Endothelial cell of umbilical vein (primary cell): Measurements from ENCODE around the gene SSR4. TPM values are rescaled to one million over a fixed set of nuclear protein-coding genes. Genes with fewer than 3 reads are reported as not detected.

Experiments used
- BruUV-seq: library from RNA; stranded (reverse); fragments of 400-500 nt; replicated peaks from 2 replicates; lab custom pipeline; 2021; lab: Mats Ljungman, UMichigan
- CTCF ChIA-PET: fragments of 300-600, 350-600 bp; sonication (Branson Sonifier 250); formaldehyde crosslinking; loops from one replicate; lab custom pipeline; 2021; ENCODE audit warnings: antibody characterized with exemption, inconsistent platforms; lab: Charles Lee
- POLR2A ChIA-PET: fragments of 300-600, 350-600 bp; sonication (Branson Sonifier 250); formaldehyde crosslinking; loops from one replicate; lab custom pipeline; 2021; ENCODE audit warnings: antibody characterized with exemption, inconsistent platforms; lab: Charles Lee
- DNase-seq: peaks from one replicate; pipeline ENCODE4 v3.0.0-alpha.2; 2011; ENCODE audit warnings: low read depth, low spot score
- FAIRE-seq: peaks from 2 replicates; lab custom pipeline; 2011; peaks lifted over from hg19 to GRCh38; lab: Jason Lieb, UNC
- H2AFZ ChIP-seq: 2 replicates; pipeline ENCODE4 v1.6.0; 2012; ENCODE audit warnings: low read depth, low read length, control low read depth, inconsistent platforms
- H3K27ac ChIP-seq: 2 replicates; pipeline ENCODE4 v1.5.1; 2011; ENCODE audit warnings: low read depth, mild to moderate bottlenecking, control low read depth, low read length, moderate library complexity; ENCODE audit not compliant: insufficient read depth
- H3K27me3 ChIP-seq, 2 experiments: 2 replicates each; pipeline versions ENCODE4 v1.6.0 to v1.6.1; 2011; ENCODE audit warnings: low read length in 2 of 2, mixed read lengths in 1 of 2; ENCODE audit not compliant: control insufficient read depth in 2 of 2, insufficient read depth in 2 of 2
- H3K36me3 ChIP-seq, 2 experiments: 2 replicates in 1 of 2; 3 replicates in 1 of 2; pipeline ENCODE4 v1.5.1; 2011; ENCODE audit warnings: low read length in 2 of 2, mild to moderate bottlenecking in 1 of 2, moderate library complexity in 1 of 2; ENCODE audit not compliant: control insufficient read depth in 2 of 2, insufficient read depth in 2 of 2; ENCODE audit errors: extremely low read depth in 1 of 2
- H3K4me1 ChIP-seq: 3 replicates; pipeline ENCODE4 v1.5.1; 2011; ENCODE audit warnings: mild to moderate bottlenecking, low read length; ENCODE audit not compliant: control insufficient read depth, insufficient read depth; ENCODE audit errors: extremely low read depth
- H3K4me2 ChIP-seq: 2 replicates; pipeline ENCODE4 v1.6.1; 2011; ENCODE audit warnings: low read length, control low read depth, mixed read lengths; ENCODE audit not compliant: insufficient read depth
- H3K4me3 ChIP-seq, 3 experiments: fragments of 200-600 bp in 1 of 3; sonication (generic), shearing (Covaris generic) in 1 of 3; replicated peaks in 1 of 3; 2 replicates each; pipeline ENCODE4 v1.5.1; 2011 to 2016; ENCODE audit warnings: control low read depth in 3 of 3, low read length in 3 of 3, mild to moderate bottlenecking in 2 of 3, inconsistent platforms in 1 of 3, low read depth in 1 of 3, moderate library complexity in 1 of 3; ENCODE audit not compliant: insufficient read depth in 1 of 3
- H3K79me2 ChIP-seq: 2 replicates; pipeline ENCODE4 v1.6.0; 2012; ENCODE audit warnings: low read length, inconsistent platforms; ENCODE audit not compliant: control insufficient read depth, insufficient read depth
- H3K9ac ChIP-seq: replicated peaks from 2 replicates; pipeline ENCODE3; 2011; ENCODE audit warnings: low read length, control low read depth; ENCODE audit not compliant: insufficient read depth; ENCODE audit errors: extremely low read depth
- H3K9me1 ChIP-seq: replicated peaks from 3 replicates; pipeline ENCODE4 v1.6.0; 2011; ENCODE audit warnings: mild to moderate bottlenecking, low read length; ENCODE audit not compliant: control insufficient read depth, insufficient read depth; ENCODE audit errors: extremely low read depth
- H3K9me3 ChIP-seq: replicated peaks from 2 replicates; pipeline ENCODE4 v1.5.1; 2012; ENCODE audit warnings: low read length, inconsistent platforms; ENCODE audit not compliant: control insufficient read depth, insufficient read depth
- H4K20me1 ChIP-seq: replicated peaks from 2 replicates; pipeline ENCODE3; 2011; ENCODE audit warnings: mild to moderate bottlenecking, low read length; ENCODE audit not compliant: control insufficient read depth, insufficient read depth; ENCODE audit errors: extremely low read depth
- EZH2 ChIP-seq: IDR thresholded peaks from 2 replicates; pipeline ENCODE4 v1.6.1; 2012; ENCODE audit warnings: borderline replicate concordance, low read depth, mild to moderate bottlenecking, moderate library complexity, low read length, inconsistent platforms; ENCODE audit not compliant: severe bottlenecking
- GATA2 ChIP-seq: IDR thresholded peaks from 2 replicates; pipeline ENCODE4 v1.7.0; 2011; ENCODE audit warnings: low read depth, mild to moderate bottlenecking, moderate library complexity, mixed read lengths, low read length; ENCODE audit not compliant: insufficient read length, insufficient read depth
- MYC ChIP-seq: IDR thresholded peaks from one replicate; pipeline ENCODE4 v1.6.1; 2011; ENCODE audit warnings: mild to moderate bottlenecking, low read depth, low read length
- POLR2A ChIP-seq: IDR thresholded peaks from 2 replicates; pipeline ENCODE4 v1.6.1; 2012; ENCODE audit warnings: low read depth, mild to moderate bottlenecking, control low read depth, low read length
- dilution Hi-C: fragments of 300-500 bp; cut with MboI; formaldehyde crosslinking; loops from one replicate; pipeline ENCODE4 v1.15.0; 2019; ENCODE audit warnings: low sequenced_read_pairs; ENCODE audit not compliant: extremely low pct_ligation_motif_present
- intact Hi-C: fragments of 100-400 bp; cut with micrococcal nuclease; formaldehyde crosslinking; loops from one replicate; pipeline ENCODE4 v1.10.0; 2022
- polyA plus RNA-seq, 4 experiments: library from polyadenylated mRNA; depleted of rRNA in 3 of 4; stranded (reverse) in 3 of 4; unstranded in 1 of 4; fragments of >200 nt; gene quantifications; 2 replicates each; pipeline versions ENCODE4 v1.2.1 to v1.2.3, GENCODE V29; 2011 to 2012; ENCODE audit warnings: missing spikeins in 1 of 4
- total RNA-seq: library from RNA; stranded (reverse); gene quantifications from 2 replicates; pipeline ENCODE4 v1.2.3, GENCODE V29; 2021
- TF ChIP-seq, protein P1 (sequence below), 2 donors: IDR thresholded peaks; 1 replicate in 1 of 2; 2 replicates in 1 of 2; pipeline ENCODE4 v1.5.1; 2011; ENCODE audit warnings: low read length in 2 of 2, mild to moderate bottlenecking in 2 of 2, moderate library complexity in 2 of 2, control low read depth in 1 of 2, inconsistent platforms in 1 of 2, low read depth in 1 of 2; ENCODE audit not compliant: insufficient read depth in 1 of 2; ENCODE audit errors: extremely low read depth in 1 of 2
- TF ChIP-seq, protein P2 (sequence below): IDR thresholded peaks from 2 replicates; pipeline ENCODE4 v1.6.1; 2011; ENCODE audit not compliant: insufficient read depth, insufficient read length

The SSR4 gene
- total and polyA plus RNA-seq, 2 donors (not counting 3 experiments of a cell fraction or from before 2014, with no cell fraction given) = 235 to 732 TPM

- FAIRE-seq = no peak
- H2AFZ ChIP-seq = no peak overlapping the region
- H3K9me1 ChIP-seq = no peaks in the 10 kb centered on the region
- H3K4me1 ChIP-seq = no peaks in the 10 kb centered on the region
- TF ChIP-seq MYC = no peak
- TF ChIP-seq EZH2 = no peak
- TF ChIP-seq, protein P1, sequence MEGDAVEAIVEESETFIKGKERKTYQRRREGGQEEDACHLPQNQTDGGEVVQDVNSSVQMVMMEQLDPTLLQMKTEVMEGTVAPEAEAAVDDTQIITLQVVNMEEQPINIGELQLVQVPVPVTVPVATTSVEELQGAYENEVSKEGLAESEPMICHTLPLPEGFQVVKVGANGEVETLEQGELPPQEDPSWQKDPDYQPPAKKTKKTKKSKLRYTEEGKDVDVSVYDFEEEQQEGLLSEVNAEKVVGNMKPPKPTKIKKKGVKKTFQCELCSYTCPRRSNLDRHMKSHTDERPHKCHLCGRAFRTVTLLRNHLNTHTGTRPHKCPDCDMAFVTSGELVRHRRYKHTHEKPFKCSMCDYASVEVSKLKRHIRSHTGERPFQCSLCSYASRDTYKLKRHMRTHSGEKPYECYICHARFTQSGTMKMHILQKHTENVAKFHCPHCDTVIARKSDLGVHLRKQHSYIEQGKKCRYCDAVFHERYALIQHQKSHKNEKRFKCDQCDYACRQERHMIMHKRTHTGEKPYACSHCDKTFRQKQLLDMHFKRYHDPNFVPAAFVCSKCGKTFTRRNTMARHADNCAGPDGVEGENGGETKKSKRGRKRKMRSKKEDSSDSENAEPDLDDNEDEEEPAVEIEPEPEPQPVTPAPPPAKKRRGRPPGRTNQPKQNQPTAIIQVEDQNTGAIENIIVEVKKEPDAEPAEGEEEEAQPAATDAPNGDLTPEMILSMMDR (IDR thresholded peaks at IDR 0.05; ENCODE audit: extremely low read depth in 1 of 2, insufficient read depth in 1 of 2, low read depth in 1 of 2, low read length in 2 of 2) = no peak
- TF ChIP-seq POLR2A = no peak
- TF ChIP-seq, protein P2, sequence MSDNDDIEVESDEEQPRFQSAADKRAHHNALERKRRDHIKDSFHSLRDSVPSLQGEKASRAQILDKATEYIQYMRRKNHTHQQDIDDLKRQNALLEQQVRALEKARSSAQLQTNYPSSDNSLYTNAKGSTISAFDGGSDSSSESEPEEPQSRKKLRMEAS = no peak
- TF ChIP-seq GATA2 = no peak
- intact Hi-C loops = no loop called here
- H3K36me3 ChIP-seq = peaks cover 0 to 22% of the 10 kb centered on the region in 2 experiments
- ChIA-PET CTCF (no interaction called here), POLR2A (no interaction called here)
- no peaks in the 10 kb centered on the region for H3K79me2 ChIP-seq
- DNase-seq = no peak
- BruUV-seq = no TSS peak
- H3K9ac ChIP-seq = no peak overlapping the region
- H3K27me3 ChIP-seq = no peaks in the 10 kb centered on the region
- dilution Hi-C loops = no loop called here
- no peaks in the 10 kb centered on the region for H4K20me1 ChIP-seq
- H3K4me2 ChIP-seq = no peak overlapping the region
- no peak overlapping the region for H3K27ac ChIP-seq
- H3K9me3 ChIP-seq = no peaks in the 10 kb centered on the region
- H3K4me3 ChIP-seq = no peak overlapping the region
Measured at GRCh38 chrX:153773218-153773611, 21.3 kb upstream of the SSR4 start.
